HEK293 (cell line): ENCODE measurements around the gene SIGLEC1.

Experiments used
- ZFP41 ChIP-seq: fragments of 450-650 bp; formaldehyde crosslinking; IDR thresholded peaks from 2 replicates; pipeline ENCODE4 v1.5.1; 2016; ENCODE audit warnings: missing biosample characterization, missing genetic modification characterization, borderline replicate concordance
- ZNF596 ChIP-seq: fragments of 450-650 bp; IDR thresholded peaks from 2 replicates; pipeline ENCODE4 v1.5.0; 2018; ENCODE audit warnings: missing biosample characterization, mild to moderate bottlenecking, missing genetic modification characterization, moderate library complexity

- TF ChIP-seq ZNF596 (tag by site-specific recombination) (no peak), ZFP41 (no peak)
These were observed 31.6 kb upstream of the SIGLEC1 start for GRCh38 chr20:3744037-3744436.
